Stimulated activated CD4-positive, alpha-beta T cell treated with anti-CD3 and anti-CD28 coated beads, TNF-alpha, amount 100 ng/mL, for 1 hour (primary cell): ENCODE results near the gene GOPC.

Source experiments
- DNase-seq, 3 donors: peaks; one replicate each; pipeline ENCODE4 v3.0.0-alpha.2; 2020; ENCODE audit warnings: low read depth in 3 of 3, low spot score in 1 of 3

GOPC gene

GRCh38 chr6:117550078-117550600 lies 52.2 kb downstream of the GOPC start:
- no peak for DNase-seq

GRCh38 chr6:117549611-117550010 lies 52.7 kb downstream of the GOPC start:
- no peak for DNase-seq

DNA sequence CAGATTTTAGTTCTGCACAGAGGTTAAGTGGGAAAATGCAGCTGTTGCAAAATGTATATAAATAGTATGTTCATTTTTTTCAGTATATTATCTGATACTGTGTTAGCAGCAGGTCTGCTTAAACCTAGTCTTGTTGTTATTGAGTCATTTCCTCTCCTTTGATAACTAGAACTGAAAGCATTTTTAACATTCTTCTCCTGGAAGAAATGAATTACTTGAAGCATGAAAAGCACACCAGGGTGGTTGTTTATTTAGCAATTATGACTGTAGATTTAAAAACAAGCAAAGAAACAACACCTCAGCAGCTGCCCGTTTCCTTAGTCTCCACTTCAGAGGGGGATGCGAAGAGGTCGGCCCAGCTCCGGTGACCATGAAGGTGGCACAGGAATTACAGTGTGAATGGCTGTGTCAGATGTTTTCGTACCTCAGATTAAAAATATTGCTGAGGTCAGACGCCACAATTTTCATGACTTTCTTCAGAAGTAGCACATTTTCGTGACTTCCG lies 53.5 kb downstream of the GOPC start:
- no peak for DNase-seq

GRCh38 chr6:117547688-117548621 lies 54.4 kb downstream of the GOPC start:
- peak in 1 of 3 donors; percentile 24 for DNase-seq

DNA sequence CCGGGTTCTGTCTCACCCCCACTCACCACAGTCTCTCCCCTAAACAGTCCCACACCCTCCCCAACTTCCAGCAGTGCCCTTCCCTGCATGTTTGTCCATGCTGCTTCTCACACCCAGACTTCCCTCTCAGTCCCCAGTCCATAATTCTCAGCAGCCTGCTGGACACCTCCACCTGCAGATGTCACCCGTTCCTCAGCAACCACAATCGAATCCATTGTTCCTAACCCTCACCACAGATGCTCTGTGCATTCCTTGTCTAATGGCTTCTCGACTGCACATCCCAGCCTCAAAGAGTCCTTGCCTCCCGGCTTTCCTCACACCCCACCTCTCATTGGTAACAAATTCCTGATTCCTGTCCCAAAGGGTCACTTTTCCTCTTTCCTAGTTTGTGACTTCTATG lies 55.6 kb downstream of the GOPC start:
- DNase-seq: no peak

DNA sequence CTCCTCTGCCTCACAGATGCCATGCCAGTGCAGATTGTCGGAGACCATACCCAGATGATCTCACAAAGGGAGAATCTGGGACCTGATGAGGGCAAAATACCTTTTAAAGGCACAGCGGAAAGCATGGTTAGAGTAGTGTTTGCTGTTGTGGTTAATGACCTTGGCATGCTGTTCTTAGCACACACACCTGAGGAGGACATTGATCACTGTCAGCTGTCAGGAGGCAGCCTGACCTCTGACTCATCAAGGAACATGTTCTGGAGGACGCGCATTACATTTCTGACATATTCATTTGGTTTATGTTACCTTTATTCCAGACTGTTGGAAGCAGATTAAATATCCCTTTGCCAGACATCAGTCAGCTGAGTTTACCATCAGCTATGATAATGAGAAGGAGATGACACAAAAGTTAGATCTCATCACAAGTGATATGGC lies 57.1 kb downstream of the GOPC start:
- DNase-seq: no peak

GRCh38 chr6:117544716-117545115 lies 57.6 kb downstream of the GOPC start:
- DNase-seq: no peak

DNA sequence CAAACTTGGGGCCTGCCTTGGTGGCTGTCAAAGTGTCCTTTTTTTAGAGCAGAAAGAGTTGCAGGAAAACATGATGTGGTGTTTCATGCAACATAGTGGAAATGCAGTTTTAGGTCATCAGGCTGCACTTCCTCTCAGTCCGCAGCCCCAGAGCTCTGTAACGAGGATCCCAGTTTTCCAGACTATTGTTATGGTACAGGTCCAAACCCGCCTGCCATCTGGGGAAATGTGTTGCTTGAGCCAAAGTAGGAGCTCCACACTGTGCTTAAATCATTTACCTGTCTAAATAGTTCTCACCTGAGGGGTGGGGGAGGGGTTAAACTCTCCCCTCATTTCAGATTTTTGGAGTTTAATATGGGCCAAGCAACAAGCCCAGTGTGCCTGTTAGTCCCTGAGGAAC lies 59.8 kb downstream of the GOPC start:
- DNase-seq: no peak

GRCh38 chr6:117540670-117541069 lies 61.6 kb downstream of the GOPC start:
- DNase-seq: no peak

- no peak for DNase-seq
These were observed 63.7 kb downstream of the GOPC start for GRCh38 chr6:117538615-117539014.

DNA sequence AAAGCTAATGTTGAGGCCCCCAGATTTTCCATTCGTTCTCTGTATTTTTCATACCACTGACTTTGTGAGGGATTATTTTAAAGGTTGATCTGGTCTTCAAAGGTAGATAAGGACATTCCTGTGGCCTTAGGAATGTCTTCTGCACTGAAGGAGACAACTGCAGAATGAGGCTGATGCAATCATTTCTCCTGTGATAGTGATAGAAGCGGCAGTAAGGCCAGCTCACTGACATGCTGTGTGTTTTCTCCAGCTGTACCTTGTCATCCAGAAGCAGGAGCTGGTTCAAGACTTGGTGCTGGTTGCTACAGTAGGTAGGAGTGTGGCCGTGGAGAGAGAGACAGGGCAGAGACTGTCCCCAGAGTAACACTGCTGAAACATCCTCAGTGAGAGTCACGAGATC lies 66.0 kb downstream of the GOPC start:
- DNase-seq: no peak

GRCh38 chr6:117534974-117535373 lies 67.3 kb downstream of the GOPC start:
- DNase-seq: no peak

GRCh38 chr6:117533775-117534174 lies 68.5 kb downstream of the GOPC start:
- no peak for DNase-seq

DNA sequence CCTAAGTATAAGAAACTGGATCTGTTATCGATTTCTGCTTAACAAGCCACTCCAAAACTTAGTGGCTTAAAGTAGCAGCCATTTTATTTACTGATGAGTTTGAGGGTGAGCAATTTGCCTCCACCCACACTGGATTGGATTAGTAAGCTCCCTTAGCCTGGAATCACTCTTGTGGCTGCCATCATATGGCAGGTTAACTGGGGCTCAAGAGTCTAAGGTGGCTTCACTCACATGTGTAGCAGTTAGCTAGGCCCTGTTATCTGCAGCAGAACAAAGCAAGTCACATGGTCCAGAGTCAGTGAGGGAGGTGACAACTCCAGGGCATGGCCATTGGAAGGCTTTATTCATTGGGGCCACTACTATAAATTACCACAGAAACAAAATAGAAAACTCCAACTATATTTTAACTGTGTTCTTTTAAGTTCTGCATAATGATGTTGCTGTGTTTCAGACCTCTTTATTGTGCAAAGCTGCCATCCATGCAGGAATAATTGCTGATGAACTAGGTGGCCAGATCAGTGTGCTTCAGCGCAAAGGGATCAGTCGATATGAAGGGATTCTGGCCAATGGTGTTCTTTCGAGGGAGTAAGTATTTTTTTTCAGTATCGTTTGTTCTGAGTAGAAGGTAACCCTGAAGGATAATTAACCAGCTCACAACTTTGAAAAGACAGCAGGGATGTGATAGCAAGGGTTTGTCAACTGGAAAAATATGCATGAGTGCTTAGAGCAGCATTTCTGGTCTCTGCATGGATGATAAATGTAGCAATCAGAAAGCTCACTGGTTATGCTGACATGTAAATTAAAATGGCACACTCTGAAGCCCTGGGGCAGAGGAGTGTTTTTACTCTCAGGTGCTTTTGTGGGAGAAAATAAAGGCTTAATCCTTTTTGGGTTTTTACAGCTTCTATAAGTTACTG lies 70.2 kb downstream of the GOPC start:
- no peak for DNase-seq

- no peak for DNase-seq
These were observed 71.0 kb downstream of the GOPC start for GRCh38 chr6:117531346-117531745.

- no peak for DNase-seq
These were observed 71.7 kb downstream of the GOPC start for GRCh38 chr6:117530467-117531242.

GRCh38 chr6:117525607-117526006 lies 76.7 kb downstream of the GOPC start:
- no peak for DNase-seq

DNA sequence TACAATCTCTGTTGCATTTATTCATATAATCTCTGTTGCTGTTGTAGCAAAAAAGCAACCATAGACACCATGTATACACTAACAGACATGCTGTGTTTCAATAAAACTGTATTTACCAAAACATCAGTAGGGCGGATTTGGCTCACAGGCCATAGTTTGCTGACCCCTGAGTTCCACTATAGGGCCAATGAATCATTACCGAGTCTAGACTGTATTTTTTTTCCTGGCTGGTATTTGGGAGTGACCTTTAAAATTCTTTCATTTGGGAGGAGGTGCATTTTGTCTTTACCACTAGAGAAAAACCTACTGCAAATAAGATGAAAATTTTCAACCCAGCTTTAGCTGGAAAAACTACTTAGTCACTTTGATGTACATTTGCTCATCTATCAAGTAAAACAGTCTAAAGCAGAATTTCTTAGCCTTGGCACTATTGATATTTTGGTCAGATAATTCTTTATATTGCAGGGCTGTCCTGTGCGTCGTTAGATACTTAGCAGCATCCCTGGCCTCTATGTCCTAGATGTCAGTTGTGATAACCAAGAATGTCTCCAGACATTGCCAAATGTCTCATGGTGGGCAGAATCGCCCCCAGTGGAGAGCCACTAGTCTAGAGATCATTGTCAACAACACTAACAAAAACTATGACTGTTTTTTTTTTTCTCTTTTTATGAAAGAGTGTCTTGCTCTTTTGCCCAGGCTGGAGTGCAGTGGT lies 80.4 kb downstream of the GOPC start:
- no peak for DNase-seq

DNA sequence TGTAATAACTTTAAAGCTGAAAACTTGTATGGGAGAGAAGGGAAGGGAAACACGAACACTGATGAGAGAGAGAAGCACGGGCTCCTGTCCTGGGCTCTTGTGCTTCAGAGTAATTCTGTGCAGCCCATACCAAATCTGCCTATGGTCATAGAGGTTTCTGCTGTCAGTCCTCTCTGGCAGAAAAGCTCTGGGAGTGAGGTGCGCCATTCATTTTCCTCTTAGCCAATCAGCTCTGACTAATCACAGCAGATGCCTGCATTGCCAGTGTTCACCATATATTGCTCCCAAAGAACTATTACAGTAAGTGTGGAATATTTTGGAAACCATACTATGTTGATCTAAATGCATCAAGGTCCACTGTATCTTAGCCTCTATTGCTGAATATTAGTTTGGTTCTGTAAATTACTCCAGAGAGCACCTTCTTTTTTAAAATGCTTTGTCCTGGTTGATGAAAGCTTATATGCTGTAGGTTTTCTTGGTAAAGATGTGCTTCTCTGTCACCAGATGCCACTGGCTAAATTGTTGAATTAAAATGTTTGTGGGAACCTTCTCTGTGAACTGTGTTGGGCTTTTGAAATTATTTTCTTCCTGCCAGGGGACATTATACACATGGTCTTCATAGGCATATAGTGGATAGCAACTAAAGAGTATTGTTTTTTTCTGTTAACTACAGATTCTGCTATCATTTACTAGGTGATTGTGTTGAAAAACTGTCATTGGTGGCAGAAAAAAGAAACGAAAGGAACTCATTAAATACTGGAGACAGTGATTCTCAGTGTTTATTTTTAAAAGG lies 81.5 kb downstream of the GOPC start:
- DNase-seq: no peak
